OCI-LY1 (cell line): ENCODE data around the gene EYA2.

Source experiments
- H2AFZ ChIP-seq: fragments of 200-600 bp; sonication (generic), shearing (Covaris generic); 2 replicates; pipeline ENCODE4 v1.6.0; 2014; ENCODE audit warnings: antibody characterized with exemption, mild to moderate bottlenecking, low read length
- H3F3A ChIP-seq: fragments of 200-600 bp; sonication (generic), shearing (Covaris generic); 2 replicates; pipeline ENCODE4 v1.6.0; 2014; ENCODE audit warnings: mild to moderate bottlenecking, antibody characterized with exemption, low read length, moderate library complexity; ENCODE audit not compliant: insufficient read depth
- H3K27ac ChIP-seq: fragments of 200-600 bp; sonication (generic); 2 replicates; pipeline ENCODE4 v1.5.1; 2014; ENCODE audit warnings: low read length, mixed run types, mild to moderate bottlenecking, low read depth; ENCODE audit not compliant: poor library complexity, severe bottlenecking
- H3K27me3 ChIP-seq: fragments of 200-600 bp; sonication (generic); 2 replicates; pipeline ENCODE4 v1.6.0; 2014; ENCODE audit warnings: antibody characterized with exemption, mild to moderate bottlenecking, low read length, moderate library complexity; ENCODE audit not compliant: insufficient read depth
- H3K36me3 ChIP-seq: fragments of 200-600 bp; sonication (generic); 2 replicates; pipeline ENCODE4 v1.6.1; 2014; ENCODE audit warnings: mild to moderate bottlenecking, antibody characterized with exemption, low read length, moderate library complexity, mixed read lengths; ENCODE audit not compliant: insufficient read depth
- H3K4me1 ChIP-seq: fragments of 200-600 bp; sonication (generic); 2 replicates; pipeline ENCODE4 v1.5.1; 2014; ENCODE audit warnings: mild to moderate bottlenecking, low read length, moderate library complexity; ENCODE audit not compliant: insufficient read depth, severe bottlenecking
- H3K4me2 ChIP-seq: fragments of 200-600 bp; sonication (generic), shearing (Covaris generic); 2 replicates; pipeline ENCODE4 v1.6.1; 2014; ENCODE audit warnings: low read length
- H3K4me3 ChIP-seq: fragments of 200-600 bp; sonication (generic); 2 replicates; pipeline ENCODE4 v1.5.1; 2014; ENCODE audit warnings: low read length, low read depth, mild to moderate bottlenecking, mixed read lengths; ENCODE audit not compliant: poor library complexity, severe bottlenecking
- H3K79me2 ChIP-seq: fragments of 200-600 bp; shearing (Covaris generic); 2 replicates; pipeline ENCODE4 v1.6.1; 2016; ENCODE audit warnings: mixed run types, low read length, mixed read lengths; ENCODE audit not compliant: insufficient read depth
- H3K9ac ChIP-seq: fragments of 200-600 bp; sonication (generic), shearing (Covaris generic); 2 replicates; pipeline ENCODE4 v1.6.1; 2014; ENCODE audit warnings: mild to moderate bottlenecking, low read length, mixed read lengths
- H3K9me2 ChIP-seq: fragments of 200-600 bp; sonication (generic), shearing (Covaris generic); 2 replicates; pipeline ENCODE4 v1.6.1; 2014; ENCODE audit warnings: low read depth, mild to moderate bottlenecking, low read length, mixed read lengths
- H3K9me3 ChIP-seq: fragments of 200-600 bp; shearing (Covaris generic); 2 replicates; pipeline ENCODE4 v1.6.1; 2014; ENCODE audit warnings: low read length, mixed read lengths
- H4K20me1 ChIP-seq: fragments of 200-600 bp; sonication (generic), shearing (Covaris generic); 2 replicates; pipeline ENCODE4 v1.6.0; 2016; ENCODE audit warnings: mild to moderate bottlenecking, low read length; ENCODE audit not compliant: insufficient read depth
- CTCF ChIP-seq: fragments of 200-600 bp; sonication (generic), shearing (Covaris generic); IDR thresholded peaks from 2 replicates; pipeline ENCODE4 v1.5.1; 2017; ENCODE audit warnings: mild to moderate bottlenecking, antibody characterized with exemption, low read length, moderate library complexity, mixed read lengths
- EZH2 ChIP-seq: fragments of 200-600 bp; sonication (generic), shearing (Covaris generic); IDR thresholded peaks from 2 replicates; pipeline ENCODE4 v1.8.0; 2017; ENCODE audit warnings: borderline replicate concordance, mixed run types, mild to moderate bottlenecking, antibody characterized with exemption, low read length, moderate library complexity, mixed read lengths

The EYA2 gene

GRCh38 chr20:47228654-47229053, 334.0 kb downstream of the EYA2 start:
- Histone ChIP-seq H3F3A (no peaks in the 10 kb centered on the region; the same call in 1 of the 2 replicates), H3K36me3 (peaks cover 93% of the 10 kb centered on the region), H3K9me3 (no peaks in the 10 kb centered on the region), H3K27ac (no peak overlapping the region), H4K20me1 (no peaks in the 10 kb centered on the region), H2AFZ (no peak overlapping the region), H3K4me1 (no peaks in the 10 kb centered on the region), H3K4me3 (no peak overlapping the region), H3K4me2 (no peak overlapping the region), H3K9me2 (no peaks in the 10 kb centered on the region), H3K27me3 (no peaks in the 10 kb centered on the region), H3K9ac (no peak overlapping the region), H3K79me2 (no peaks in the 10 kb centered on the region)
- TF ChIP-seq CTCF (no peak), EZH2 (no peak)

- Histone ChIP-seq H3K4me3 (no peak overlapping the region), H3K27ac (no peak overlapping the region)
Measured at GRCh38 chr20:47230811-47231256, 336.2 kb downstream of the EYA2 start.

GRCh38 chr20:47231382-47232039, 336.9 kb downstream of the EYA2 start:
- Histone ChIP-seq H3K36me3 (peaks cover 95% of the 10 kb centered on the region), H3K27me3 (no peaks in the 10 kb centered on the region), H3K9me3 (no peaks in the 10 kb centered on the region), H3F3A (no peaks in the 10 kb centered on the region), H3K27ac (no peak overlapping the region), H3K4me2 (no peak overlapping the region), H3K4me3 (no peak overlapping the region), H2AFZ (no peak overlapping the region), H3K9ac (no peak overlapping the region), H4K20me1 (no peaks in the 10 kb centered on the region), H3K4me1 (no peaks in the 10 kb centered on the region), H3K9me2 (no peaks in the 10 kb centered on the region), H3K79me2 (no peaks in the 10 kb centered on the region)
- TF ChIP-seq CTCF = no peak
- TF ChIP-seq EZH2 = no peak

More at GRCh38 chr20:47230811-47231256, 336.2 kb downstream of the EYA2 start:
- TF ChIP-seq EZH2 (no peak), CTCF (no peak)
- Histone ChIP-seq H3K9ac (no peak overlapping the region), H4K20me1 (no peaks in the 10 kb centered on the region), H3F3A (no peaks in the 10 kb centered on the region), H3K4me1 (no peaks in the 10 kb centered on the region), H3K9me3 (no peaks in the 10 kb centered on the region), H3K9me2 (no peaks in the 10 kb centered on the region), H3K27me3 (no peaks in the 10 kb centered on the region), H3K4me2 (no peak overlapping the region), H3K79me2 (no peaks in the 10 kb centered on the region), H3K36me3 (peaks cover 95% of the 10 kb centered on the region), H2AFZ (no peak overlapping the region)
